ENCODE measurements around the gene MYO18B. TPM values are rescaled to one million over a fixed set of nuclear protein-coding genes. Genes with fewer than 3 reads are reported as not detected.

MYO18B gene
- total RNA-seq, 2 experiments from 2014 or later = 1.6 to 1.8 TPM

DNA sequence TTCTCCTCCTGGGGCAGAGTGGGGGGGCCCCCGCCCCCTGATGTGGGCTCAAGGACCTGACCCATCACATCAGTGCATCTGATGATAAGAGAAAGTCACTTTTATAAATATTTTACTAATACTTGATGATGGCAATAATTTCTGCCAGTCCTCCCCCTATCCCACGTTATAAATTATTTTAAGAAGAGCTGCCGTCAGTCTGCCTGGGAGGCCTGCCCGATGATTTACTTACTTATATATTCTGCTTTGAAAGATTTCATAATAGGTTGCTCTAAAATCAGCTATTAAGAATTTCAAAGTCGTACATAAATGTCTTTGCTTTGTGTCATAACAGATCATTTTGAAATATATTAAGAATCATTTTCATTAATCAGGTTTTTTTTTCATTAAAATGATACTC lies 58.8 kb downstream of the MYO18B start:
- peaks cover 5% of the 10 kb centered on the region for H3K27me3 Mint-ChIP-seq
- H3K36me3 Mint-ChIP-seq (ENCODE audit: low read depth) = no peaks in the 10 kb centered on the region
- TF ChIP-seq CTCF (IDR thresholded peaks at IDR 0.05) = no peak
- no peaks in the 10 kb centered on the region for H3K9me3 Mint-ChIP-seq
- POLR2A ChIA-PET = no interaction called here
- no peak overlapping the region for H3K27ac Mint-ChIP-seq
- no peak for DNase-seq
- no peaks in the 10 kb centered on the region for H3K4me1 Mint-ChIP-seq (ENCODE audit: low read depth)
- CTCF ChIA-PET = no interaction called here
- intact Hi-C loops (cut with micrococcal nuclease) = no loop called here
- no peak overlapping the region for H3K4me3 Mint-ChIP-seq
- no peak for ATAC-seq

DNA sequence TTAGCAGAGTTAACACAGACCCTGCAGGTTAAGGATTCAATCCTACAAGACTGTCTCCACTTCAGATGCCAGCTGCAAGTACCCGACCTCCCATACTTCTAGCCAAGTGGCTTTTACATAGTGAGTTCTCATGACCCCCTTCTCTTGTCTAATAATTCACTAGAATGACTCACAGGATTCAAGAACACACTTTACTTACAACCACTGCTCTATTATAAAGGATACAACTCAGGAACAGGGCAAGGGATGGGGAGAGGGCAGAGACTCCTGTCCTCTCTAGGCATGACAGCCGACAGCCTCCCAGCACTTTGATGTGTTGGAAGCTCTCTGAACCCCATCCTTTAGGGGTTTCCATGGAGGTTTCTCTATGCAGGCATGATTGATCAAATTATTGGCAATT lies 60.0 kb downstream of the MYO18B start:
- no peak for DNase-seq
- Mint-ChIP-seq H3K27ac (no peak overlapping the region), H3K4me3 (no peak overlapping the region), H3K36me3 (ENCODE audit: low read depth) (no peaks in the 10 kb centered on the region), H3K27me3 (peaks cover 5% of the 10 kb centered on the region), H3K4me1 (ENCODE audit: low read depth) (no peaks in the 10 kb centered on the region), H3K9me3 (no peaks in the 10 kb centered on the region)
- no peak for ATAC-seq
- ChIA-PET POLR2A (no interaction called here), CTCF (no interaction called here)
- no peak for TF ChIP-seq CTCF (IDR thresholded peaks at IDR 0.05)
- intact Hi-C loops (cut with micrococcal nuclease) = no loop called here

DNA sequence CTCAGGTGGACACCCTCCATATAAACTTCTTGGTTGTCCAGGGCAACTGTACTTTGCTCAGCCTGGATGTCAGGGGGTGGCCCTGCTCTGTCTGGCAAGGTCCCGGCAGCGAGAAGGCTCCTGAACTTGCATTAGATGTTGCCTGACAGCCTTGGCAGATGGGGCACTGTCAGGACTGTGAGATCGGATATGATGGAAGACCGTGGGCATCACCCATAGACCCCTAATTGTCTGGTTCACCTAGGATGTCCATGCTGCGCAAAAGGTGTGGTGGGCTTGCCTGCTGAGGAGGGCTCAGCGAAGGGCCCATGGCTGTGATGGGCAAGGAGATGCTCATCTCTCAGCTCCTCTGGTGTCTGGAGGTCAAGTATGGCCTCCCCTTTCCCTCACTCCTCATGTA lies 62.7 kb downstream of the MYO18B start:
- ChIA-PET POLR2A (no interaction called here), CTCF (no interaction called here)
- no peak overlapping the region for H3K4me3 Mint-ChIP-seq

GRCh38 chr22:25806579-25806978 lies 64.6 kb downstream of the MYO18B start:
- Mint-ChIP-seq H3K36me3 (ENCODE audit: low read depth) (no peaks in the 10 kb centered on the region), H3K4me1 (ENCODE audit: low read depth) (no peaks in the 10 kb centered on the region), H3K27me3 (peaks cover 2% of the 10 kb centered on the region), H3K27ac (no peak overlapping the region), H3K4me3 (no peak overlapping the region), H3K9me3 (no peaks in the 10 kb centered on the region)
- POLR2A ChIA-PET = no interaction called here
- intact Hi-C loops (cut with micrococcal nuclease) = no loop called here
- ATAC-seq (no peak), DNase-seq (no peak)
- TF ChIP-seq CTCF (IDR thresholded peaks at IDR 0.05) = no peak
- CTCF ChIA-PET = no interaction called here

More for the DNA sequence above, 62.7 kb downstream of the MYO18B start:
- intact Hi-C loops (cut with micrococcal nuclease) = no loop called here
- no peaks in the 10 kb centered on the region for H3K4me1 Mint-ChIP-seq (ENCODE audit: low read depth)
- no peaks in the 10 kb centered on the region for H3K36me3 Mint-ChIP-seq (ENCODE audit: low read depth)
- no peaks in the 10 kb centered on the region for H3K27me3 Mint-ChIP-seq
- TF ChIP-seq CTCF (IDR thresholded peaks at IDR 0.05) = no peak
- no peak overlapping the region for H3K27ac Mint-ChIP-seq
- DNase-seq (no peak), ATAC-seq (no peak)
- H3K9me3 Mint-ChIP-seq = no peaks in the 10 kb centered on the region

DNA sequence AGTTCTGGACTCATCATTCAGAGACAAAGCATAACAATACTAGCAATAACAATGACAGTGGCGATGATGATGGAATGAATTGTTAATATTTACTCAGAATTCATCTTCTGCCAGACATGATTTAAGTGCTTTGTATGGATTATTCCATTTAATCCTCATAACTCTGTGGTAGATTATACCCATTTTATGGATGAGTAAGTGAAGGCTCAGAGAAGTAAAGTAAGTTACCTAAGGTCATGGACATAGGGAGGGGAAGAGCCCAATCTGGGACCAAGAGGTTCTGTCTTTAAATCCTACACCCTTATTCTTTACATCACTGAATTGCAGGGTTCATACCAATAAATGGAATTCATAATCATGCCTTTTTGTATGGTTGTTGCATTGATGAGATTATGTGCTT lies 72.7 kb downstream of the MYO18B start:
- DNase-seq (no peak), ATAC-seq (no peak)
- H3K36me3 Mint-ChIP-seq (ENCODE audit: low read depth) = no peaks in the 10 kb centered on the region
- no peak overlapping the region for H3K27ac Mint-ChIP-seq
- intact Hi-C loops (cut with micrococcal nuclease) = no loop called here
- TF ChIP-seq CTCF (IDR thresholded peaks at IDR 0.05) = no peak
- H3K4me3 Mint-ChIP-seq = no peak overlapping the region
- peaks cover 19% of the 10 kb centered on the region for H3K27me3 Mint-ChIP-seq
- no peaks in the 10 kb centered on the region for H3K9me3 Mint-ChIP-seq
- ChIA-PET POLR2A (no interaction called here), CTCF (no interaction called here)
- no peaks in the 10 kb centered on the region for H3K4me1 Mint-ChIP-seq (ENCODE audit: low read depth)
